HG03139 (cell line): Measurements from ENCODE around the gene GRID2.

Experiments
- ATAC-seq: cut with Tn5 transposase; IDR thresholded peaks from one replicate; pipeline ENCODE4 v1.9.1; 2021; ENCODE audit not compliant: unreplicated experiment

Gene GRID2

GRCh38 chr4:92521941-92522340 lies 218.2 kb downstream of the GRID2 start:
- ATAC-seq, result no peak

GRCh38 chr4:92522356-92522755 lies 218.6 kb downstream of the GRID2 start:
- ATAC-seq, result no peak

GRCh38 chr4:92524131-92524530 lies 220.4 kb downstream of the GRID2 start:
- no peak for ATAC-seq

GRCh38 chr4:92528541-92528940 lies 224.8 kb downstream of the GRID2 start:
- no peak for ATAC-seq

GRCh38 chr4:92529510-92529909 lies 225.7 kb downstream of the GRID2 start:
- ATAC-seq, result no peak

- no peak for ATAC-seq
Observed at GRCh38 chr4:92535599-92535998, 231.8 kb downstream of the GRID2 start.

- no peak for ATAC-seq
Observed at GRCh38 chr4:92551616-92552015, 247.8 kb downstream of the GRID2 start.

GRCh38 chr4:92566269-92566668 lies 262.5 kb downstream of the GRID2 start:
- ATAC-seq, result no peak

- no peak for ATAC-seq
Observed at GRCh38 chr4:92580816-92581215, 277.1 kb downstream of the GRID2 start.

- no peak for ATAC-seq
Observed at GRCh38 chr4:92599044-92599443, 295.3 kb downstream of the GRID2 start.

- ATAC-seq, result no peak
Observed at GRCh38 chr4:92600638-92601037, 296.9 kb downstream of the GRID2 start.

GRCh38 chr4:92606227-92606626 lies 302.5 kb downstream of the GRID2 start:
- ATAC-seq, result no peak

GRCh38 chr4:92615049-92615448 lies 311.3 kb downstream of the GRID2 start:
- ATAC-seq, result no peak

GRCh38 chr4:92618968-92619367 lies 315.2 kb downstream of the GRID2 start:
- ATAC-seq, result no peak

- no peak for ATAC-seq
Observed at GRCh38 chr4:92629302-92629701, 325.5 kb downstream of the GRID2 start.

- no peak for ATAC-seq
Observed at GRCh38 chr4:92634882-92635281, 331.1 kb downstream of the GRID2 start.

GRCh38 chr4:92636038-92636806 lies 332.5 kb downstream of the GRID2 start:
- ATAC-seq, result no peak

GRCh38 chr4:92641409-92641808 lies 337.6 kb downstream of the GRID2 start:
- ATAC-seq, result no peak

- ATAC-seq, result no peak
Observed at GRCh38 chr4:92646826-92647225, 343.1 kb downstream of the GRID2 start.

- ATAC-seq, result no peak
Observed at GRCh38 chr4:92651536-92651935, 347.8 kb downstream of the GRID2 start.

GRCh38 chr4:92654084-92654483 lies 350.3 kb downstream of the GRID2 start:
- no peak for ATAC-seq

GRCh38 chr4:92657695-92658094 lies 353.9 kb downstream of the GRID2 start:
- no peak for ATAC-seq

- ATAC-seq, result no peak
Observed at GRCh38 chr4:92658318-92658717, 354.6 kb downstream of the GRID2 start.
